Mucosa of rectum (tissue), 2 donors: Measurements from ENCODE around the gene PTPRG.

ENCODE experiments used
- H3K27ac ChIP-seq, 2 donors: one replicate each; pipeline ENCODE4 v1.7.0; 2013; ENCODE audit warnings: inconsistent platforms in 2 of 2, low read depth in 2 of 2, low read length in 2 of 2
- H3K27me3 ChIP-seq, 2 donors: one replicate each; pipeline ENCODE4 v1.7.0; 2013; ENCODE audit warnings: low read length in 2 of 2; ENCODE audit not compliant: control insufficient read depth in 2 of 2, insufficient read depth in 2 of 2
- H3K36me3 ChIP-seq, 2 donors: one replicate each; pipeline ENCODE4 v1.7.0; 2013; ENCODE audit warnings: low read length in 2 of 2; ENCODE audit not compliant: control insufficient read depth in 2 of 2, insufficient read depth in 2 of 2
- H3K4me1 ChIP-seq, 2 donors: one replicate each; pipeline ENCODE4 v1.7.0; 2013; ENCODE audit warnings: low read length in 2 of 2, mild to moderate bottlenecking in 1 of 2; ENCODE audit not compliant: control insufficient read depth in 2 of 2, insufficient read depth in 2 of 2
- H3K4me3 ChIP-seq, 2 donors: one replicate each; pipeline ENCODE4 v1.7.0; 2013; ENCODE audit warnings: low read length in 2 of 2
- H3K9ac ChIP-seq, 2 donors: one replicate each; pipeline ENCODE4 v1.7.0; 2013; ENCODE audit warnings: low read length in 2 of 2, low read depth in 1 of 2, mild to moderate bottlenecking in 1 of 2
- H3K9me3 ChIP-seq, 2 donors: one replicate each; pipeline ENCODE4 v1.7.0; 2013; ENCODE audit warnings: low read length in 2 of 2; ENCODE audit not compliant: control insufficient read depth in 2 of 2
- donor health status: healthy.
- donor health status: Normal muscosa, but diverticular disease.

The PTPRG gene

GRCh38 chr3:61979638-61980037 is 418.3 kb downstream of the PTPRG start:
- H3K27me3 ChIP-seq = no peaks in the 10 kb centered on the region
- H3K36me3 ChIP-seq = no peaks in the 10 kb centered on the region
- H3K4me3 ChIP-seq = no peak overlapping the region
- H3K9me3 ChIP-seq = no peaks in the 10 kb centered on the region
- H3K4me1 ChIP-seq = no peaks in the 10 kb centered on the region
- no peak overlapping the region for H3K27ac ChIP-seq
- no peak overlapping the region for H3K9ac ChIP-seq

GRCh38 chr3:61980041-61980440 is 418.7 kb downstream of the PTPRG start:
- no peaks in the 10 kb centered on the region for H3K27me3 ChIP-seq
- no peak overlapping the region for H3K4me3 ChIP-seq
- H3K9me3 ChIP-seq = no peaks in the 10 kb centered on the region
- H3K4me1 ChIP-seq = no peaks in the 10 kb centered on the region
- H3K9ac ChIP-seq = no peak overlapping the region
- H3K36me3 ChIP-seq = no peaks in the 10 kb centered on the region
- H3K27ac ChIP-seq = no peak overlapping the region

- Histone ChIP-seq H3K9ac (no peak overlapping the region), H3K36me3 (no peaks in the 10 kb centered on the region), H3K27ac (no peak overlapping the region), H3K4me3 (no peak overlapping the region), H3K4me1 (no peaks in the 10 kb centered on the region), H3K27me3 (no peaks in the 10 kb centered on the region), H3K9me3 (no peaks in the 10 kb centered on the region)
Observed at GRCh38 chr3:61981060-61981459, 419.7 kb downstream of the PTPRG start.

DNA sequence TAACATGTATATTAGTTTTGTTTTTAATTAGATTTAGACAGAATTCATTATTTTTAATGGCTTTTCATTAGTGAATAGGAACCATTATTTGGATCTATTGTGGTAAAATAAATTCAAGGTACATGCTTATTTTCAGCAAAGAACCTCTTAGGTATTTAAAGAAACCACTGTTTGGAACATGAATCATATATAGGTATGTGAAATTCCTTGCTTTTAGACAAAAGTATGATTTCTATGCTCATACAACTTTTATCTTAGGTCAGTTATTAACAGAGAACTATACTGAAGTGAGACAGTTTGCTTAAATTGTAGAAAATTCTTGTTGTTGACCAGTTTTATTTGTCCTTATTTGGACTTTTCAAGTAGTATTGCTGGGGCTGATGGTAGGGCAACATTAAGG is 422.1 kb downstream of the PTPRG start:
- no peaks in the 10 kb centered on the region for H3K36me3 ChIP-seq
- H3K9ac ChIP-seq = no peak overlapping the region
- no peak overlapping the region for H3K27ac ChIP-seq
- H3K4me1 ChIP-seq = no peaks in the 10 kb centered on the region
- no peaks in the 10 kb centered on the region for H3K9me3 ChIP-seq
- H3K27me3 ChIP-seq = no peaks in the 10 kb centered on the region
- no peak overlapping the region for H3K4me3 ChIP-seq

- no peaks in the 10 kb centered on the region for H3K9me3 ChIP-seq
- no peaks in the 10 kb centered on the region for H3K36me3 ChIP-seq
- H3K4me3 ChIP-seq = no peak overlapping the region
- no peak overlapping the region for H3K9ac ChIP-seq
- H3K27ac ChIP-seq = no peak overlapping the region
- no peaks in the 10 kb centered on the region for H3K4me1 ChIP-seq
- H3K27me3 ChIP-seq = no peaks in the 10 kb centered on the region
Observed at GRCh38 chr3:61985020-61985419, 423.6 kb downstream of the PTPRG start.

DNA sequence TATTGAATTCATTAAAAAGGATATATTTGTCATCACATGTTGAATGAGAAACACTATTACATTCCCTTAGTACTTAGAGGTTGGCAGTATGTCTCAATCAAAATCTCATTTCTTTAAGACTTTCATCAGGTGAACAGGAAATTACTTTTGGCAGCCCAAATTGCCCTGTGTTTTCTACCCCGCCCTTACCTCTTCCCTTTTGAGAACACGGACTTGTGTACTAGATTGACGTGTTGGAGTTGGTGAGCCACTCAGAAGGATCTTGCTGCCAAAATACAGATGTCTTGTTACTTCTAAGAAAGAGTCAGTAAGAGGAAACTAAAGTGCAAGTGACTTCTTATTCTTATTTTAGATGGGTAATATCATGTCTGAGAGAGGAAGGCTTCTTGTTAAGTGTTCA is 425.1 kb downstream of the PTPRG start:
- no peaks in the 10 kb centered on the region for H3K4me1 ChIP-seq
- H3K27ac ChIP-seq = no peak overlapping the region
- H3K36me3 ChIP-seq = no peaks in the 10 kb centered on the region
- no peaks in the 10 kb centered on the region for H3K9me3 ChIP-seq
- no peak overlapping the region for H3K9ac ChIP-seq
- H3K4me3 ChIP-seq = no peak overlapping the region
- no peaks in the 10 kb centered on the region for H3K27me3 ChIP-seq

DNA sequence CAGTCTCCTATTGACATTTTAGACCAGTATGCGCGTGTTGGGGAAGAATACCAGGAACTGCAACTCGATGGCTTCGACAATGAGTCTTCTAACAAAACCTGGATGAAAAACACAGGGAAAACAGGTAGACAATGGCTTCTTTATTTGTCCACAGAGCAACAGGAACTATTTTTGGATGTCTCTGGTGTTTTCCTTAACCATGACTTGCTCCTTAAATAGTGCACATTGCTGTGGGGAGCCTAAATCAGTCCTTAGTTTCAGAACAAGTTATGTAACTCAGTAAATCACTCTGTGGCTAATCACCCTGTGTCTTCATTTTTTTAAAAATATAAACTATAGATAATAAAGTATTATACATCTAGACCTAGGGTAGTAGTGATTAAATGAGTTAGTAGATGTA is 428.3 kb downstream of the PTPRG start:
- Histone ChIP-seq H3K4me1 (no peaks in the 10 kb centered on the region), H3K27ac (no peak overlapping the region), H3K4me3 (no peak overlapping the region), H3K27me3 (no peaks in the 10 kb centered on the region), H3K9me3 (no peaks in the 10 kb centered on the region), H3K36me3 (no peaks in the 10 kb centered on the region), H3K9ac (no peak overlapping the region)

DNA sequence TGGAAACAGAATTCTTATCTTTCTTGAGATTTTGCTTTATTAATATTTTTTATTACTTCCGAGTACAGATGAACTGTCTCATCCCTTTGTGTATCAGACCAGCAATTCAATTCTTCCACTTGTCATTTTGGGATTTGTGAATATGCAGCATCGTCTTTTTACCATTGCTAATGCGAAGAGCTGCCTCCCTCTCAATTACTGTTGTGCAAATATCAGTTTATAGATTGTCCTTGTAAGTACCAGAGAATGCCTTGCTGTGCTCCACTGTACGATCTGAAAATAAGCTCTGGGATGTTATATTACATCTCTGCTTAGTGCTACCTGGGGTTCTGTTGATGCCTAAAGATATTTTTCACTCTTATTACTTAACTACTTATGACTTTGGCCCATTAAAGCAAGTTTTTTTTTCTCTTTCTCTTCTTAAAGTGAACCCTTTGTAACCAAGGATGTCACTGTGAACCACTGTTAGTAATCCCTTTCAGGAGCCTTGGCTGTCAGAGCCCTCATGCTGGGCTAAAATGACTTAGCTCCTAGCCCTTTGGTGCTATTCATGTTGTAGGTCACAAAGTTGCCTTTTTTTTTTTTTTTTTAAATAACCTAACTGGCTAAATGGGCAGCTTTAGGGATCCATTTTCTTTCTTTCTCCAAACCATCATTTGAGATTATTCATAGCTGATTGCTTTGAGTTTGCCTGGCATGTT is 429.1 kb downstream of the PTPRG start:
- Histone ChIP-seq H3K4me1 (no peaks in the 10 kb centered on the region), H3K27ac (no peak overlapping the region), H3K36me3 (no peaks in the 10 kb centered on the region), H3K9me3 (no peaks in the 10 kb centered on the region), H3K4me3 (no peak overlapping the region), H3K27me3 (no peaks in the 10 kb centered on the region), H3K9ac (no peak overlapping the region)

GRCh38 chr3:61991706-61992105 is 430.3 kb downstream of the PTPRG start:
- no peaks in the 10 kb centered on the region for H3K36me3 ChIP-seq
- H3K9me3 ChIP-seq = no peaks in the 10 kb centered on the region
- no peak overlapping the region for H3K27ac ChIP-seq
- no peaks in the 10 kb centered on the region for H3K4me1 ChIP-seq
- H3K4me3 ChIP-seq = no peak overlapping the region
- H3K9ac ChIP-seq = no peak overlapping the region
- no peaks in the 10 kb centered on the region for H3K27me3 ChIP-seq

- Histone ChIP-seq H3K27me3 (no peaks in the 10 kb centered on the region), H3K36me3 (no peaks in the 10 kb centered on the region), H3K9ac (no peak overlapping the region), H3K9me3 (no peaks in the 10 kb centered on the region), H3K4me1 (no peaks in the 10 kb centered on the region), H3K27ac (no peak overlapping the region), H3K4me3 (no peak overlapping the region)
Observed at GRCh38 chr3:61996366-61996765, 435.0 kb downstream of the PTPRG start.

DNA sequence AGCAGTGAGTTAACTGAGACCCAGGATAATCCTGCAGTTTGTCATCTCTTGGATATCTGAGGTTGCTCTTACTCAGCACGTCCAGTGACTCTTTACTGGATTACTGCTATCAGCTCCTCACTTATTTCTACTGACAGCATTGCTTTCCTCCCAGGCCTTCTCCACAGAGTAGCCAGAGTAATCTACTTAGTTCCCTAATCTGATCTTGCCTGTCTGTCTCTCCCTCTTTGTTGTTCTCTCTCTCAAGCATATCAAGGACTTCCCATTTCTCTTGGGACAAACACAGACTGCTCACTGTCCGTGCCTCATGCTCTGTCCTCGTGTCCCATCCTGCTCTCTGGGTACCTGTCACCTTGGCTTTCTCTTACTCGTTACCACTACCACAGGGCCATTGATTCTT is 435.7 kb downstream of the PTPRG start:
- no peak overlapping the region for H3K27ac ChIP-seq
- H3K9ac ChIP-seq = no peak overlapping the region
- H3K27me3 ChIP-seq = no peaks in the 10 kb centered on the region
- no peaks in the 10 kb centered on the region for H3K9me3 ChIP-seq
- H3K4me3 ChIP-seq = no peak overlapping the region
- H3K4me1 ChIP-seq = no peaks in the 10 kb centered on the region
- H3K36me3 ChIP-seq = no peaks in the 10 kb centered on the region
